Measurements from ENCODE around the gene BACH2. TPM values are rescaled to one million over a fixed set of nuclear protein-coding genes. Genes with fewer than 3 reads are reported as not detected.

Gene BACH2
- polyA plus RNA-seq, 2 of the 4 experiments (the other 2 are of a cell fraction), result 0.01 to 0.36 TPM

- TF ChIP-seq REST (IDR thresholded peaks at IDR 0.05) (no peak), JUN (IDR thresholded peaks at IDR 0.05) (no peak), ELK1 (IDR thresholded peaks at IDR 0.05; ENCODE audit: low read depth, low read length) (no peak), ZSCAN20 (CRISPR knock-in tag; IDR thresholded peaks at IDR 0.05) (no peak)
These were observed 296.5 kb downstream of the BACH2 start (continued) for GRCh38 chr6:89999945-90000825.

GRCh38 chr6:89999154-89999553 lies 297.5 kb downstream of the BACH2 start:
- DNase-seq (ENCODE audit: low read depth in 1 of 2, low spot score in 1 of 2) (no peak), ATAC-seq (no peak), FAIRE-seq (no peak)
- Histone ChIP-seq H3K4me2 (no peak overlapping the region), H3K4me1 (no peaks in the 10 kb centered on the region), H3K9me3 (no peaks in the 10 kb centered on the region), H3K27ac (no peak overlapping the region), H3K4me3 (no peak overlapping the region)
- TF ChIP-seq HES2 (IDR thresholded peaks at IDR 0.05) (no peak), CBX2 (IDR thresholded peaks at IDR 0.05; ENCODE audit: borderline replicate concordance, low read depth) (no peak), EHMT2 (IDR thresholded peaks at IDR 0.05; ENCODE audit: low read depth) (no peak), BCL3 (IDR thresholded peaks at IDR 0.05) (no peak), RNF2 (IDR thresholded peaks at IDR 0.05; ENCODE audit: borderline replicate concordance, low read depth) (no peak), SMC3 (IDR thresholded peaks at IDR 0.05) (no peak), FOXS1 (CRISPR knock-in tag; IDR thresholded peaks at IDR 0.05) (no peak), HOXB13 (CRISPR knock-in tag; IDR thresholded peaks at IDR 0.05; ENCODE audit: low read depth) (no peak), HOXA7 (CRISPR knock-in tag; IDR thresholded peaks at IDR 0.05) (no peak), TP53 (CRISPR knock-in tag; IDR thresholded peaks at IDR 0.05) (no peak), ZFP36 (IDR thresholded peaks at IDR 0.05; ENCODE audit: borderline replicate concordance, partially characterized antibody) (no peak), KDM1A (IDR thresholded peaks at IDR 0.05; ENCODE audit: low read depth) (no peak), USF2 (IDR thresholded peaks at IDR 0.05) (no peak), TFCP2L1 (CRISPR knock-in tag; IDR thresholded peaks at IDR 0.05) (no peak), ELK1 (IDR thresholded peaks at IDR 0.05; ENCODE audit: low read depth, low read length) (no peak), ZSCAN20 (CRISPR knock-in tag; IDR thresholded peaks at IDR 0.05) (no peak), CBX8 (IDR thresholded peaks at IDR 0.05) (no peak), HEYL (CRISPR knock-in tag; IDR thresholded peaks at IDR 0.05) (no peak), POLR2AphosphoS2 (conservative IDR thresholded peaks at IDR 0.05; ENCODE audit: low read length) (no peak), E2F6 (IDR thresholded peaks at IDR 0.05; ENCODE audit: borderline replicate concordance, low read depth) (no peak)
- POLR2A ChIA-PET, result no interaction called here
- 33% methylated on average over 4 of the region's 4 CpGs for WGBS (ENCODE audit: missing lambda C conversion rate)
- CTCF ChIA-PET, result no interaction called here
